LoVo (cell line): ENCODE measurements around the gene KCNT2.
"Not testable (repeated sequence)": the region's sequence is repeated elsewhere in the genome, so short reads cannot be mapped to it uniquely, and the experiment has no call there.

Experiments
- DNase-seq: peaks from one replicate; pipeline ENCODE4 v3.0.0-alpha.2; 2016; ENCODE audit warnings: low spot score

KCNT2 gene

DNA sequence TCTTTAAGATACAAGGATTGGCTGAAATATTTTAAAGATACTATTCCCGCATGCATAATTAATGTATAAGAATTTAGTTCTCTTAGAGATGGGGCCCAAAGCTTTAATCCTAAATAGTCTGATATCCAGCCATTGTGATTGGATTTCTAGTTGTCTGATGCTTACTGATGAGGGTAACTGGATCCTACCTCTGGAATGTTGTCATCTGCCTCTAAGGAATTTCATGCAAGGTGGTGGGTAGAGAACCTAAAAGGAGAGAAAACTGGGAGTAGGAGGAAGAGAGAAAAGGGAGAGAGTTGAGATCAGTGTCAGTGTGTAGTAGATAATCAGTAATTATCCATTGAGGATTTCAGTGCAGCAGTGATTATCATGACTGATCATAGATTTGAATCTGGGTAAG is 295.5 kb downstream of the KCNT2 start:
- DNase-seq: no peak

DNA sequence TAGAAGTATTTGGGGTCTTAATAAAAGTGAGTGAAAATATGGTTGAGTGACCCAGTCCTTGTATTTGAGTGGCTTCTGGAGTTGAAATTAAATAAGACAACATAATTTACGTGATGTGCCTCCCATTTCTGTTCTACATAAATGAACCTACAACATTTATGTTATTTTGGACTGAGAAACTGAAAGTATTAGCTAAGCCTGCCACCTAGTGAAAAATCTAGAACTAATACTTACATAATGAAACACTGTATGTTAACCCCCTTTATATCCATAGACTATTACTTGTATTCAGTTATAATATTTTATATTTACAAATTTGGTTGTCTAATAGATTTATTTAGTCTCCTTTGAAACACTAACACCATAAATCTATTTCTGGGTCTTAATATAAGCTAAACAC is 298.9 kb downstream of the KCNT2 start:
- DNase-seq: peak; percentile 55

DNA sequence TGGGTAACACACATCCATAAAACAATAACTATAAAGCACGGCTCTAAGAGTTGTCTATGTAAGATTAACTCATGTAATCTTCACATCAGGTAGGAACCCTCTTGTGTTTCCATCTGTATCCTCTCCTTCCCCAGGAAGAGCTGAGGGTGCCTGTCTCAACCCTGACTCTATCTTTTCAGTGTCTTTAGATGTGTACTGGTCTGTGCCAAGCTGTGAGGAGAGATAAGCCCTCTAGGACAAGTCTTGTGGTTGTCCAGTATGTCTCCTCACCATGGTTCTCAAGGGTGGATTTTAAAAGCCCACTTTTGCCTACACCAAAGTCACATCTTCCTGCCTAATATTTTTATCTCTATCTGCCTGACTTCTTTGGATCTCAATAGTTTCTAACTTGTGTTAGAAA is 300.1 kb downstream of the KCNT2 start:
- no peak for DNase-seq

DNA sequence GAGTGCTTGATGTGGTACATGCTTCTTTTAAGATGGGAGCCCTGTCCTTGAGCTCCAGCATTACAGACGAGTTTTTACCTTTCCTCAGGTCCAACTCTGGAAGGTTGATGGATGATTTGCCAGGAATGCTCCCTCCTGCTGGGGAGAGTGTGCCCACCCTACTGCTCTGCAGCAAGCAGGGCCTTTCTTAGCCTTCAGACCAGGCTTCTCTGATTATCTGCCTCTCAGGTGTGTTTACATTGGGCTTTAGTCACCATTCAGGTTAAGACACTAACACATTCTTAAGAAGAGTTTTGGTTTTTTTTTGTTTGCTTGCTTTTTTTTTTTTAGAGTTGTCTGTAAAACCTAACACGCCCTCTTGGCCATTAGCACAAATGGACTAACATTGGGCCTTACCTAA is 301.8 kb downstream of the KCNT2 start:
- peak; percentile 27 for DNase-seq

DNA sequence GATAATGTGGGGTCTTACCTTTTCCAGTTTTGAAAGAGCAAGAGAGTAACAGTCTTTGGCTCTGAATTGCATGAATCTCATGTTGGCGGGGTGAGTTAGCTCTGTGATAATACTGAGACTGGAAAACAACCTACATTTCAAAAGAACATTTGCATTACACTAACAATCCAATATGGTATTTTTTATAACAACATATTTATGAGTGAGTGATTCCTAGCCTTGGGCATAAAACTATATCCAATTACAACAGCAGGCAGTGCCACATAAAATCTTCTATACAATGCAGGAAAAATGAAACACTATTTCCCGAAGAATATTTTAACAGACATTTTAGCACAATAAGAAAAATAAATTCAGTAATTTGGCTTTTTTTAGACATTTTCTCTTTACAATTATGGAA is 303.0 kb downstream of the KCNT2 start:
- DNase-seq: no peak

DNA sequence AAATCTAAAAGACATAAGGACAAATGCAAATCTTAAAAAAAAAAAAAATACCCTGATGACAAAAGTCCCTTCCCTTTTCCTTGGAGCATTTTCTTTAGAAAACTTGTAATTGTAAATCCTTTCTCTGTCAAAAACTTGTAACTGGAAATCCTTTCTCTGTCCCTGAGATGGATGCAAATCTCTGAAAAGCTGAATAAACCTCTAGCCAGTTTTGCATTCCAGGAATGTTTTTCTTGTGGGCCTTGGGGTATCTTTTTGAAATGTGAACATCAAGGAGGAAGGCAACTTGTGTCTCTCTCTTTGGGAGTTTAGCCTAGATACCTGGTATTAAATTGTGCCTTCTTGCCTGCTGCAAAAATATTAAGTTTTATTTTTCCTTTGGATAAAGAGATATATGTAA is 305.3 kb downstream of the KCNT2 start:
- DNase-seq: no peak

DNA sequence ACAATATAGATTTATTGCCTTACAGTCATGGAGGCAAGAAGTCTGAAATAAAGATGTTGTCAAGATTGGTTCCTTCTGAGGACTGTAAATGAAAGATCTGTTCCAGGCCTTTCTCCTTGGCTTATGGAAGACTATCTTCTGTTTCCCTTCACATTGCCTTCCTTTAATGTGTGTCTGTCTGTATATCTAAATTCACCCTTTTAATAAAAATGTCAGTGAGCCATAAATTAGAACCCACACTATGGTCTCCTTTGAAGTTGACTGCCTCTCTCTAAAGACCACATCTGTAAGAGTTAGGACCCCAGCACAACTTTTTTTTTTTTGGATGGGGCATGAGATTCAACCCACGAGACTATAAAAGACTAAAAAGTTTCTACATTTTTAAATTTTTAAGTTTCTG is 305.8 kb downstream of the KCNT2 start:
- DNase-seq: no peak

DNA sequence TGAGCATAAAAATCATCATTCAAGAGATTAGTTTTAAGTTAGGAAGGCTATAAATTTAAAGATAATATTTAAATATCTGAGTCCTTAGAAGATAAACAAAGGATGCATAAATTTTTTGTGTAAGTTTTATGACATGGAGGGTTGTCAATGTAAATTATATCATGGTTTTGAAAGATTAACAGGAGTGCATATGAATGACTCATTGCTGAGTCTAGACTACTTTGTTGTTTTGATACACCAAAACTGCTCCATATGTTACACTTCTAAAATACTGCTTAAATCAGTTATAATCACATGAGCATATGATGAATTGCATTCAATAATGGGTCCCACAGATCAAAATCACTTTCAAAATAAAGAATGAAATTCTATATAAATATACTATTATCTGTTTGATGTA is 312.5 kb downstream of the KCNT2 start:
- no peak for DNase-seq

DNA sequence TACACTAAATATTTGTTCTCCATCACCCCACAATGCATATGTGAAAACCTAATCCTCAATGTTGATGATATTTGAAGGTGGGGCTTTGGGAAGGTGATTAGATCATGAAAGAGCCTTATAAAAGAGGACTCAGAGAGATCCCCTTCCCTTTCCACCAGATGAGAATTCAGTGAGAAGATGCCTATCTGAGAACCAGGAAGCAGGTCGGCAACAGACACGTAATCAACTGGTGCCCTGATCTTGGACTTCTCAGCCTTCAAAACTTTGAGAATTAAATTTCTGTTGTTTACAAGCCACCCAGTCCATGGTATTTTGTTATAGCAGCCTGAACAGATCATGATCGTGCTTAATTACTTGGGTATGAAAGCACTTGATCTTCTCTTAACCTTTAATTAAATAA is 329.4 kb downstream of the KCNT2 start:
- no peak for DNase-seq

DNA sequence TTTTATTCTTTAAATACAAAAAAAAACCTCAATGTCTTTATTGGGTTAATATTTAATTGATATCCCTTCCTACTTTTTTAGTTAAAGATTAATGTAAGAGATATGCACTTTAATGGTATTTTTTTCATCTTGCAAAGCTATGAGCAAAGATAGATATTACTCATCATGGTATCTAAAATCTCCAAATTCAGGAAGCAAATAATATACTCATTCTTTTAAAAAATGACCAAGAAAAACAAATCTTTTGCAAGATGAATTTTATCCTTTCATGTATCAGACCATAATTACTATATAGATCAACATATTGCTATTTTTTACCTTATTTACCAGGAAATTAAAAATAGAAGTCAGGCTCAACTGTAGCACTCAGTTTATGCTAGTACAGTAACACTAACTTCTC is 330.4 kb downstream of the KCNT2 start:
- peak; percentile 23 for DNase-seq

DNA sequence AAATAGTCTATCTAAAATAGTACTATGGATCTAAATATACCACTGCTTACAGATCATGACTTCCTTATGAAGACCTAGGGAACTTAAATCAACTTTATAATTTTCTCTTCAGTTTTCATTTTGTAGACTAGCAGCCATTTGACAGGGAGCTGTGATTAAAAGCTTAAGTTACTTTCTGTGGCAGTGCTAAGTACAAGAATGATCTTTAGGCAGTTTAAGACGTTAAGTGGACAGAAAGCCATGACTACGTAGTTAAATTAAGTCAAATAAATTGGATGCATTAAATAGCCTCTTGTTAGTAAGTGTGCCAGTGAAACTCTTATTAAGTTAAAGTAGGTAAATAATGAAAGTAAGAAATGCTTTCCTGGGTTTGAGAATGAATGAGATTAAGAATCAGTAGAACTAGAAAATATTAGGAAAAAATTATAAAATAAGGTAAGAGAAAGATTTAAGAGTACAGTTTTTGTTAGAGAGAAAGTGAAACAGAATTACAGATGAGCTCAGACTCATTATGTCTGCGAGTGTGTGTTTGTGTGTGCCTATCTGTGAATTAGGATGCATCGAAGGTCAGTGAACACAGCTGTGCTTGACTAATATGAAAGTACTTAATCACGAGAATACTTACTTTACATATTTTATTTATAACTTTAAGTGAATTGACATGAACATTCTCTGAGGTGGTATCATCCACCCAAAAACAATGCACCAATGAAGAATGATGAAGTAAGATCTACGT is 336.9 kb downstream of the KCNT2 start:
- no peak for DNase-seq

DNA sequence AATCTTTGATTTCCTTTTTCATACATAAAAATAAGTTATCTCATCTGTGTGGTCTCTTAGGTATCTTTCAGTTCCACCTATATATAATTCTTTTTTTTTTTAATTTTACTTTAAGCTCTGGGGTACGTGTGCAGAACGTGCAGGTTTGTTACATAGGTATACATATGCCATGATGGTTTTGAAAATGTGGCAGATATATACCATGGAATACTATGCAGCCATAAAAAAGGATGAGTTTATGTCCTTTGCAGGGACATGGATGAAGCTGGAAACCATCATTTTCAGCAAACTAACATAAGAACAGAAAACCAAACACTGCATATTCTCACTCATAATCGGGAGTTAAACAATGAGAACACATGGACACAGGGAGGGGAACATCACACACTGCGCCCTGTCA is 345.2 kb downstream of the KCNT2 start:
- not testable (repeated sequence) for DNase-seq

DNA sequence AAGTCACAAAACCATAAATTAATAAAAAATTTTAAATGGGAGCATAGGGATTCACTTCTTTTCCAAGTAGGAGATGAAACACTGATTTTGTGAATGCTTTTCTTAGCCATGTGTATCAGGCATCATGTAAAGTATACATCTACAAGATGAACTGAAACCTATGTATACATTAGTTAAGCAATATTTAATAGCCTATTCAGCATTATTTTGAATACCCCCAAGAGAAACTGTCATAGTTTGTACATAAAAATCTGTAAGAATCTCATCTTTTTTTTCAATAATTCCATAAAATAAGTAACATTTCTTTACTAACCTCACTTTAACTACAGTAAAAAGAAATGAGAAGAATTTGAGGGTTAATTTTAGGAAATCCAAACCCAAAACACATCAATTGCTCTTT is 348.0 kb downstream of the KCNT2 start:
- no peak for DNase-seq

DNA sequence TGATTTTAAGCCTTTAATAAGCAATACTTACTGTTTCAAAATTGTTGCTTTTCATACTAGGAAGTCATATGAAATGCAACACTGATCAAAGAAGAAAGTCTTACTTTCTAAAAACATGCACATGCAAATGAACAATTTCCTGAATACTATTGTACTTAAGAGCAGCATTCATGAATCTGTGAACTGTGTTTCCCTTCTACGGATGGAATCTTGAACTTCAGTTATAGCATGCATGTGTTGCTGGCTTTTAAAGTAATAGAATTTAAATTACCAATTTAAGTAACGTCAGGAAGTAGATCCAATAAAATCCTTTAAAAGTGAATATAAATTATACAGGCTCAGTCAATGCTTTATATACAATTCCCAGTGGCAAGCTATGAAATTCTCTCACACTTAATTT is 348.9 kb downstream of the KCNT2 start:
- no peak for DNase-seq

DNA sequence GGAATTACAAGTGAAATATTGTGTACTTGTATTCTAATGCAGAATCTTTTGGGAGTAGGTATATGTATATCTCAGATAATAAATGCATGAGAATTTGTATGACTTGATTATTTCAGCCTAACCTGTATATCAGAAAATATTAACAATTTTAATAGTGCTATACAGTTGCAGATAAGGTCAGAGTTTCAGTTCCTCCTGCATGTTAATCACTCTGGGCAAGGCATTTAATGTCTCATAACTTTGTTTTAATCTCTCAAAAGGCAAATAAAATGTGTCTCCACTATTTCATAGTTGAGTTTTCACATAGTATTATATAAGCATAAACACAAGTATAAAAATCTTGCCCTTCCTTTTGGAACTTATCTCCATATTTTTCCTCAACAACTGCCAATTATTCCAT is 352.5 kb downstream of the KCNT2 start:
- DNase-seq: no peak

DNA sequence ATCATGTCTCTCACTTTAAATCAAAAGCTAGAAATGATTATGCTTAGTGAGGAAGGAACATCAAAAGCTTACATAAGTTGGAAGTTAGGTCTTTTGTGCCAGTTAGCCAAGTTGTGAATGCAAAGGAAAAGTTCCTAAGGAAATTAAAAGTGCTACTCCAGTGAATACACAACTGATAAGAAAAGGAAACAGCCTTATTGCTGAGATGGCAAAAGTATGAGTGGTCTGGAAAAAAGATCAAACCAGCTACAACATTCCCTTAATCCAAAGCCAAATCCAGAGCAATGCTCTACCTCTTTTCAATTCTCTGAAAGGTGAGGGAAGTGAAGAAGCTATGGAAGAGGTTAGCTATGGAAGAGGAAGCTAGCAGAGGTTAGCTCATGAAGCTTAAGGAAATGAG is 378.7 kb downstream of the KCNT2 start:
- no peak for DNase-seq

DNA sequence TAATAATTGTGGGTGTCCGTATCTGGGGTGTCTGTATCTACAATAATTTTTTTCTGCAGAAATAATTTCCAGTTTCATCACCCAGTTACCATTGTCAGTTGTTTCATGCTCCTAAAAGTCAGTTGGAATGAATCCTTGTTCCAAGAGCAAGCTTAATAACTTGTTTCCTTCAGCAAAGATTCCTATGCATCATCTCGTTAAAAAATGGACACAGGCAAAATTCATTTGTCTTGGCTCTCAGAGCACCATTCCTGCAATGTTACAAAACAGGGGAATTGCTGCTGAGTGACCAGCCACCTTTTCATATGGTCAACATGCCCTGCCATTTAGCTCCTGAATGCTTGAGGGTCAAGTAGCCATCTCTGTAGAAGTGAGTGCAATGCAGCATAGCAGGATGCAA is 393.4 kb downstream of the KCNT2 start:
- no peak for DNase-seq

DNA sequence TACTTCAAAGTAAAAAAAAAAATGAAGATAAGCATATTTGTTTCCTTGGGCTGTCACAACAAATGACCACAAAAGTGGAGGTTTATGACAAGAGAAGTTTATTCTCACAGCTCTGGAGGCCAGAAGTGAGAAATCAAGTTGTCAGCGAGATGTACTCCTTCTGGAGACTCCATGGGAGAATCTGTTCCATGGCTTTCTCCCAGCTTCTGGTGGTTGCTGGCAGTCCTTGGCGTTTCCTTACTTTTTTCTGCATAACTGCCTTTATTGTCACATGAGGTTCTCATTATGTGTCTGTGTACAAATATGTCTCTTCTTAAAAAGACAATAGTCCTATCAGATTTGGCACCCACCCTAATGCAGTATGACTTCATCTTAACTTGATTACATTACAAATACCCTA is 398.3 kb downstream of the KCNT2 start:
- DNase-seq: no peak

DNA sequence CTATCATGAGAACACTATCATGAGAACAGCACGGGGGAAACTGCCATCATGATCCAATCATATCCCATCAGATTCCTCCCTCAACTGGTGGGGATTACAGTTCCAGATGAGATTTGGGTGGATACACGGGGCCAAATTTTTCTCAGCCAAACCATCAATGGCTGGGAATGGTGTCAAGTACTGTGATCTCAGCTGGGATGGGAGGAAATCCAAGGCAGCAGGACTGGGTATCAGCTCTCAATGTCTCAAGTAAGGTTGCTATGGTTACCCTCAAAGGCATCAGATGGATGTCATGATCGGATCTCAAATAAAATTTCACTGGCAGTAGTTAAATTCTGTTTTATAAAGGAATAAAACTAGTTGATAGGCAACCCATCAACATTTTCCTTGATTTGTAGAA is 399.0 kb downstream of the KCNT2 start:
- DNase-seq: no peak

DNA sequence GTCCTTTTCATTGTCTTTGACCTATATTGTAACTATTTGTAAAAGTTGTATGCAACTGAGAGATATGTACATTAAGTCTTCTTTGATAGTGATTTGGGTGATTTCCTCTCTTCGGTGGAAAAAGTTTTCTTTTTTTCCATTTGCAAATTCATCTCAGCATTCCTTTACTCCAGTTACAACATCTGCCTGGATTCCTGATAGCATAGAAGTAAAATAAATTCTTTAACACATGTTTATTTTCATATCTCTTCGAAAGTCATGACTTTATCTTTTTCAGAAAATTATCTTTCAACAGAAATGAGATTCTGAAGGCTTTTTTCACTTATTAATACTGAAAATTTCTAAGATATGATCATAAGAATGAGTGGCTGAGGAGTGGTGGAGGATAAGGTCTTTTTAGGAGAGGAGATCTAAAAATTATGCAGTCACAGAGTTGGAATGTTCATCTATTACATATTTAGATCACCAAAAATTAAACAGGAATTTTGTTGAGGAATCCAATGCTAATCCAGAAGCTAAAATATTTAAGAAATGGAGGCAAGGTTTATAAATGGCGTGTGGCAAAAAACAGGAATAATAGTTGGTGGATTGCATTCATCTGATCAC is 400.5 kb downstream of the KCNT2 start:
- DNase-seq: no peak

DNA sequence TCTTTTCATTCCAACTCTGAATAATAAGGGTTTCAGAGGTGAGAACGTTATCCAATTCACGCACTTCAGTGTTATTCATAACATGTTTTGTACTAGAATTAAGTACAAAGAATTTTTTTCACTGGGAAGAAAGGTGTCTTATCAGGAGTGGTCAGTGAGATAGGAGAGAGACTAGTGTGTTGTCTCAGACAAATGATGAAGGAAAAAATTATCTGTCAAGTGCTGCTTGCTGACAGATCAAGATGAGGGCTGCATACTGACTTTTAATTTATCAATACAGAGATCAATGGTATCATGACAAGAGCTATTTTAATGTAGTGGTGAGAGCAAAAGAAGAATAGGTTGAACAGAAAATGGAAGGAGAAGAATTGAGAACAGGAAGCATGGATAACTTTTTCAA is 402.4 kb downstream of the KCNT2 start:
- no peak for DNase-seq

DNA sequence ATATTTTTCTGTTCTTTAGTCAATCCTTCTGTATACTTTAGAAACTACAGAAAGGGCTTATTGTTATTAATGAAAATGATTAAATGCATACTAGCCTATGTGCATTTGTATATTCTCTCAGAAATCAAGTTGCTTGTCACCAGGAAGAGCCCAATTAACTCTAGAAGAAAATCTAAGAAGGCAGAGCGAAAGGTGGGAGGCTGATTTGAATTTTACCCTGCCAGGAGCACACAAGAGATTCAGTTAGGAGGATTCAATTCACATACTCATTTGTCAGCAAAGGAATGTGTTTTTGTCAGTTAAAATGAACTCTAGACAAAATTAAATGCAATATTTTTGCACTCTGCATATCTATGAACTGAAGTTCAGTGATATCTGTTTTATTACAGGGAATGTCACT is 411.8 kb downstream of the KCNT2 start:
- DNase-seq: no peak

DNA sequence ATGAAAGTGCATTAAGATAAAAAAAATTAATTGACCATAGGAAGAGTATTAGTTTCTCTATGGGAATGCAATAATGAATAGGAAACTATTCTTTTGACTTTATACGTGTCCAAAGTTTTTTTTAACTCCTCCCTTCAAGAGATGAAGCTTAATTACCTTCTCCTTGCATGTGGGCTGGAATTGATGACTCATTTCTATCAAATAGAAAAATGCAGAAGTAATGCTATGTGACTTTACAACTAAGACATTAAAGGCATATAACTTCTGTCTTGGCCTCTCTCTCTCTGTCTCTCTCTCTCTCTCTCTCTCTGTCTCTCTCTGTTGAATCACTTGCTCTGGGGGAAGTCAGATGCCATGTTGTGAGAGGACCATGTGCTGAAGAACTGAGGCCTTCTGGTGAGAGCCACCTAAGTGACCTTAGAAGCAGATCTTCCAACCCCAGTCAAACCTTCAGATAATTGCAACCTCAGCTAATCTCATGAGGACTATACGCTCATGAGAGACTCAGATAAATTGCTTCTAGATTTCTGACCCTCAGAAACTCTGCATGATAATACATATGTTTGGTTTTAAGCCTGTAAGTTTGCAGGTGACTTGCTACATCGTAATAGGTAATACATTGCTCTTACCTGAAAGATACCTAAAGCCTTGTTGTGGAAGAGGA is 414.2 kb downstream of the KCNT2 start:
- DNase-seq: no peak

DNA sequence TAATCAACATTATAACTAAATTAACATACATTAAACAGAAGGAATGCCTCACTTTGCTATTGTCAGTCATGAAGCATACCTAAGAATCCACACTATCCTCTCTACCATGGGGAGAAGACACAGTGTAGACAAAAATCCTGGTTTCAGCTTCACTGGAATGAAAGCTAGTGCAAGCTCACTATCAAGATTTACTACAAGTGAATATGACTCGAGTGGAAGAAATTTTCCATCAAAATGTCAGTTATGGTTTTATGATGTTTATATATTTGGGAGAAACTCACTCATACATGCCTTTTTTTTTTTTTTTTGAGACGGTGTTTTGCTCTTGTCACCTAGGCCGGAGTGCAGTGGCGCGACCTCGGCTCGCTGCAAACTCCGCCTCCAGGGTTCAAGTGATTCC is 424.3 kb downstream of the KCNT2 start:
- DNase-seq: no peak
